Mucosa of descending colon (tissue), 3 donors: ENCODE measurements around the gene CDON. TPM values are rescaled to one million over a fixed set of nuclear protein-coding genes. Genes with fewer than 3 reads are reported as not detected.

Experiments used
- ATAC-seq: fragments of 200-7000 bp; cut with Tn5 transposase; one replicate; pipeline ENCODE4 v1.9.1; 2020; ENCODE audit warnings: mild to moderate bottlenecking, moderate library complexity
- DNase-seq, 3 donors: peaks; one replicate each; pipeline ENCODE4 v3.0.0-alpha.2; 2020
- H3K36me3 ChIP-seq: fragments of 200-600 bp; one replicate; pipeline ENCODE4 v1.8.0; 2021; ENCODE audit warnings: low read depth, mild to moderate bottlenecking
- H3K4me1 ChIP-seq: fragments of 200-600 bp; one replicate; pipeline ENCODE4 v1.8.0; 2021; ENCODE audit warnings: low read depth, mild to moderate bottlenecking
- H3K4me3 ChIP-seq: fragments of 200-600 bp; one replicate; pipeline ENCODE4 v1.8.0; 2021; ENCODE audit warnings: mild to moderate bottlenecking
- H3K9me3 ChIP-seq: fragments of 200-600 bp; one replicate; pipeline ENCODE4 v1.8.0; 2021; ENCODE audit warnings: mild to moderate bottlenecking
- CTCF ChIP-seq: fragments of 200-600 bp; IDR thresholded peaks from one replicate; pipeline ENCODE4 v1.8.0; 2022; ENCODE audit warnings: antibody characterized with exemption, mild to moderate bottlenecking
- intact Hi-C, 2 donors: fragments of 100-400 bp; cut with DNase I in 1 of 2; cut with micrococcal nuclease in 1 of 2; formaldehyde crosslinking; loops; one replicate each; pipeline versions ENCODE4 v1.11.0 to v1.11.1; 2022; cut with DNase I, micrococcal nuclease
- total RNA-seq, 3 donors: library from RNA; stranded (reverse); fragmentation: NEBNext Ultra II Directional in 2 of 3; extraction: Animal tissue kit (Norgen Biotek cat#: 25700) in 2 of 3; gene quantifications; one replicate each; pipeline versions ENCODE4 v1.2.1 to v1.2.4, GENCODE V29; 2021 to 2023
- donor health status: DM: no; HTN: no; CAD: no; lungs with moderate emphysema.
- donor health status: DM: no; HTN: no; CAD: no.
- donor health status: DM: no; HTN: yes; CAD: no.

Gene CDON
- total RNA-seq, 3 donors from 2014 or later, result 3.8 to 91.6 (median 6.6) TPM

- no peaks in the 10 kb centered on the region for H3K4me1 ChIP-seq
- DNase-seq (no peak), ATAC-seq (no peak)
- H3K9me3 ChIP-seq, result no peaks in the 10 kb centered on the region
- H3K4me3 ChIP-seq, result no peak overlapping the region
- H3K36me3 ChIP-seq, result no peaks in the 10 kb centered on the region
- intact Hi-C loops, result no loop called here
- no peak for TF ChIP-seq CTCF
Observed at GRCh38 chr11:125982348-125982730, 80.3 kb downstream of the CDON start.

- no peak for TF ChIP-seq CTCF
- Histone ChIP-seq H3K4me3 (no peak overlapping the region), H3K4me1 (no peaks in the 10 kb centered on the region), H3K36me3 (no peaks in the 10 kb centered on the region), H3K9me3 (no peaks in the 10 kb centered on the region)
- no peak for DNase-seq
- no peak for ATAC-seq
- intact Hi-C loops, result no loop called here
Observed at GRCh38 chr11:125980436-125980835, 82.2 kb downstream of the CDON start.

- DNase-seq (no peak), ATAC-seq (no peak)
- intact Hi-C loops, result no loop called here
- Histone ChIP-seq H3K4me3 (no peak overlapping the region), H3K9me3 (no peaks in the 10 kb centered on the region), H3K36me3 (no peaks in the 10 kb centered on the region), H3K4me1 (no peaks in the 10 kb centered on the region)
- no peak for TF ChIP-seq CTCF
Observed at GRCh38 chr11:125979511-125979910, 83.2 kb downstream of the CDON start.

- H3K36me3 ChIP-seq, result no peaks in the 10 kb centered on the region
- intact Hi-C loops, result no loop called here
- TF ChIP-seq CTCF, result no peak
- H3K9me3 ChIP-seq, result no peaks in the 10 kb centered on the region
- H3K4me1 ChIP-seq, result no peaks in the 10 kb centered on the region
- no peak overlapping the region for H3K4me3 ChIP-seq
- DNase-seq (no peak), ATAC-seq (no peak)
Observed at GRCh38 chr11:125978778-125979407, 83.8 kb downstream of the CDON start.

- H3K9me3 ChIP-seq, result no peaks in the 10 kb centered on the region
- DNase-seq (no peak), ATAC-seq (no peak)
- no peak overlapping the region for H3K4me3 ChIP-seq
- intact Hi-C loops, result no loop called here
- H3K36me3 ChIP-seq, result no peaks in the 10 kb centered on the region
- TF ChIP-seq CTCF, result no peak
- H3K4me1 ChIP-seq, result no peaks in the 10 kb centered on the region
Observed at GRCh38 chr11:125978181-125978716, 84.4 kb downstream of the CDON start.

- DNase-seq (no peak), ATAC-seq (no peak)
- Histone ChIP-seq H3K9me3 (no peaks in the 10 kb centered on the region), H3K36me3 (no peaks in the 10 kb centered on the region), H3K4me3 (no peak overlapping the region), H3K4me1 (no peaks in the 10 kb centered on the region)
- TF ChIP-seq CTCF, result no peak
- intact Hi-C loops, result no loop called here
Observed at GRCh38 chr11:125977333-125977732, 85.3 kb downstream of the CDON start.
